GM18861 (cell line): ENCODE data around the gene DENND5A.

Source experiments
- ATAC-seq: cut with Tn5 transposase; IDR thresholded peaks from one replicate; pipeline ENCODE4 v1.9.1; 2021; ENCODE audit not compliant: unreplicated experiment

The DENND5A gene

DNA sequence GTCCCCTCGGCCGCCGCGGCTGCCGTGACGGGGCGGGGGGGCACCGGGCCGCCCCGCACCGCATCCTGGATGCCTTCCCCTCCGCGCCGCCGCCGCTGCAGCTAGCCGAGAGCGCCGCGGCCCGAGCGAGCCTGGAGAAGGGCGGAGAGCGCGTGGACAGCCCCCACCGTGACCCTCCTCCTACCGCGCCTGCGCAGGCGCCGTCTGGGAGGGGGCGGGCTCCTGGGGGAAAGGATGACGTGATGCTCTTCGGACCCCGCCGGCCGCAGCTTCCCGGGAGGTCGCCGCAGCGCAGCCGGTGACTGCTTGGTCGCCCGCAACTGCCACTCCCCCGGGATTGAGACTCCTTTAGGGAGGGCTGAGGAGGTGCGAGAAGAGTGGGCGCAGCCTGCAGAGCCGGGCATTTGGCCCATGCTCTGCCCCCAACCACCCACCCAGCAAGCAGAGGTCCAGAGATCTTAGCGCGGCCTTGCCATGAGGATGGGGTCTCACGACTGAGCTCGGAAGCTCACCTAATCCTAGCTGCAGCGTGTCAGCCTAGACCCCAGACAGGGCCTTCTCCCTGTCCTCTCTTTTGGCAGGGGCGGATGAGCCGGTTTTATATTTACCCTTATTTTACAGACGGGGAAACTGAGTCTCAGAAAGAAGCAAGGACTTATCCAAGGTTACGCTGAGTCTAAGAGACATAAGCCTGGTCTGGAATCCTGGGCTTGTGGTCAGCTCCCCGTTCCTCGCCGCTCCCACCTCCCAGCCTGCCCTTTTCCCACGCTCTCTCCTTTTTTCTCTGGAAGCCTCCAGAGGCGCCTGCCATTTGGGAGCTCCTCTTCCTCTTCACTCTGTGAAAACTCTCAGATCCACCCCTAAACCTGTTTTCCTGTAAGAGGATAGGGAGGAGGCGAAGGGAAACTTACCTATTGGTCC, at the start of gene DENND5A:
DENND5A (minus strand) TSS at position 140 of the 921 bp plus-strand sequence. CDS start 281 bp downstream, outside the sequence.
- ATAC-seq, result peak; percentile 27

GRCh38 chr11:9314291-9315077, 49.3 kb upstream of the DENND5A start, which contains the start of gene TMEM41B:
Gene TMEM41B (minus strand): TSS chr11:9314593. CDS start chr11:9314441, 152 bp downstream.
- peak; percentile 89 for ATAC-seq

- ATAC-seq, result no peak
Measured at GRCh38 chr11:9313648-9314290, 48.6 kb upstream of the DENND5A start.

- ATAC-seq, result no peak
Measured at GRCh38 chr11:9310485-9311090, 45.4 kb upstream of the DENND5A start.

- ATAC-seq, result no peak
Measured at GRCh38 chr11:9304178-9304577, 39.0 kb upstream of the DENND5A start.

DNA sequence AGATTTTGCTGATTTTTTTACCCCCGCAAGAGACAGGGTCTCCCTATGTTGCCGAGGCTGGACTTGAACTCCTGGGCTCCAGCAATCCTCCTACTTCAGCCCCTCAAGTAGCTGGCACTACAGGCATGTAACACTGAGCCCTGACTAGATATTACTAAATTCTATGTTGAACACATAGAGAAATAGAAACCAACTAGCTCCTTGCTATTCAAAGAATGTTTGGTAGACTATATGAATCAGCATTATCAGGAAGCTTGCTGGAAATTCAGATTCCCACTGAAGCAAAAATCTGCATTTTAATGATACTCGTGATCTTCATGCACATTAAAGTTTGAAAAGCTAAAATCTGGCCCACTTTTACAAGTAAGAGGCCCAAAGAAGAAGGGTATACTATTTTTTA, 37.3 kb upstream of the DENND5A start:
- no peak for ATAC-seq

- ATAC-seq, result no peak
Measured at GRCh38 chr11:9301720-9302119, 36.6 kb upstream of the DENND5A start.

GRCh38 chr11:9293646-9294045, 28.5 kb upstream of the DENND5A start:
- no peak for ATAC-seq

DNA sequence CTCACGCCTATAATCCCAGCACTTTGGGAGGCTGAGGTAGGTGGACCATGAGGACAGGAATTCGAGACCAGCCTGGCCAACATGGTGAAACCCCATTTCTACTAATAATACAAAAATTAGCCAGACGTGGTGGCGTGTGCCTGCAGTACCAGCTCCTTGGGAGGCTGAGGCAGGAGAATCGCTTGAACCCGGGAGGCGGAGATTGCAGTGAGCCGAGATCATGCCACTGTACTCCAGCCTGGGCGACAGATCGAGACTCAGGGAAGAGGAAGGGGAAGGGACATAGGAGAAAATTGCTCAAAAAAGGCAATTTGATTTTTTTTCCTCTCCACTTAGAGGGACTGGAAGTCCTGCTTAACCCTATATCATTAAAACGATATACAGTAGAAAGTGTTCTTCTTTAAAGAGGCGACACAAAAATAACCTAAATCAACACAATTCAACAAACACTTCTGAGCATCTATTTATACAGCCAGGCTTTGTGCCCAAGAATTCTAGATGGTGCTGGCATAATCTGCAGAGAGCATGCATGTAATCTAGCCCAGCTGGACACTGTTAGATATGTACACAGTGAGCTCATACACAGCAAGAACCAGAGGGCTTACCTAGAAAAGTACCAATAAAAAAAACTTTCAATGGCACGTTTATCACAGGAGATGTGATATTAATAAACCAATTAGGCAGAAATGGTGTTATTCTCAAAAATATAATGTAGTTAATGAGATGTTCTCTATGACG, 20.9 kb upstream of the DENND5A start:
- ATAC-seq, result no peak

DNA sequence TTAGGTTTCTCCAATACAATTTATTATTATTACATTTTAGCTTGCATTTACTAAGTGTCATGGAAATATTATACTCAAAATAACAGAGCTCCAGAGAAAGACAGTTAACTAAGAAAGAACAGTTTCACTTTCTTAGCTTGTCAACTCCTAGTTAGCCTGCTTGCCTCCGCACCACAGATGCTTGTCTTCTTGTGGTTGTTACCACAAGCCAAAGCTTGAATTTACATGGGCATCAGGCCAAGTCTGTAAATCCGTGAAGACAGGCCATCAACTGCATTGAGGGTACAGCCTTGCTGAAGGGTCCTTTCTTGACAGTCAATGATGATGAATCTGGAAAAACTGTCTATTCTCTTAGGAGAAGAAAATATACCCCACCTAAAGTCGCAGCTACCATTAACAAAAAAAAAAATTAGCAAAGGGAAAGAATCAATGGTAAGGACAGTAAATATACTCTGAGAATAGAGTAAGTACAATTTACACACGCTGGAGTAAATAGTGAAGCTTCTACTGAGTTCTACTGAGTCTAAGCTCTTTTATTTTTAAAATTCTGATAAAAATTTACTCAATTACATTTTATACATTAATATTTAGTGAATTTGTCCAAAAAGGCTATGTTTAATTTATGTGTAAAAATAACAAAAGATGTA, 15.6 kb upstream of the DENND5A start:
- ATAC-seq, result peak; percentile 95

GRCh38 chr11:9277176-9277575, 12.0 kb upstream of the DENND5A start:
- ATAC-seq, result no peak

- ATAC-seq, result no peak
Measured at GRCh38 chr11:9276571-9276970, 11.4 kb upstream of the DENND5A start.

DNA sequence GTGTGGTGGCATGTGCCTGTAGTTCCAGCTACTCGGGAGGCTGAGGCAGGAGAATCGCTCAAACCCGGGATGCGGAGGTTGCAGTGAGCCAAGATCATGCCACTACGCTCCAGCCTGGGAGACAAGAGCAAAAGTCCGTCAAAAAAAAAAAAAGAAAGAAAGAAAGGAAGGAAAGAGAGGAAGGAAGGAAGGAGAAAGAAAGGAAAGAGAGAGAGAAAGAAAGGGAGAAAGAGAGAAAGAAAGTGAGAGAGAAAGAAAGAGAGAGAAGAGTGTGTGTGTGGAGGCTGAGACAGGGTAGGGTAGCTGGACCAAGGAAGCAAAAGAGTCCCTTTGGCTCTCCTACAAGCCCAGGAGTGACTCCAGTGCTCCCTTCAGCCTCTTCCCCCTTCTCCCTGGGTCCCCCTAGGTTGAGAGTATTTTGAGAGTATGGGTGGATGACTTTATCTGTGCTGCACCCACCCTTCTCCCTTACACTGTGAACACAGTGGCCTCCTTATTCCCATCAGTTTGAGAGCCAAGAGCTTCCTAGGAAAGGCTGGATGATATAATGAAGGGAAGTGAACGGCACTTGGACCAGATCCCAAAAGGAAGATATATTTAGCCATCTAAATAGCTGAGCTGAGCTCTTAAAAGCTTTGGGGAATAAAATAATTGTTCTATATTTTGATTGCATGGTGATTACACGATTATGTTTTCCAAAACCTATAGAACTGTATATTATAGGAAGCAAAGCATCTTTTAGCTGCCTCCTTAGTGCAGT, 9.5 kb upstream of the DENND5A start:
- no peak for ATAC-seq

GRCh38 chr11:9273376-9274336, 8.5 kb upstream of the DENND5A start:
- ATAC-seq, result no peak

DNA sequence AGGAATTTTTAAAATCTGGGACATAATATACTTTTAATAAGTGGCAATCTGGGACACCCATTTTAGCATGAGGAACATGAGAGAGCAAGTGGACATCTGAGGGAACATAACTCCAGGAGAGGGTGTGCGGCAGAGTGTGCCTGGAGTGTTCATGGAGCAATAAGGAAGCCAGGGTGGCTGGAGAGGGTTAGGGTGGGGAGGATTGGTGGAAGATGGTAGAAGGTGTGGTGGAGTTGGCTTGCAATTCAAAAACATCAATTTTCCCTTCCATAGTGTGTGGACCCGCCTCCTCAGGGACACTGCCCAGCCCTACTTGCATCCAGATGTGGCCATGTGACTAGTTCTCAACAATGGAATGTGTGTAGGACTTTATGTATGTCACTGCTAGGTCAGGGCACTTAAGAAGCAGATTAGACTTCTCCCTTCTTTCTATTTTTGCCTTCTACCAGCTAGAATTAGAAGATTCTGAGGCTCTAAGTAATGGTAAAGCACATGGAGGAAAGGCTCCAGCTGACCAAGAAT, 4.4 kb upstream of the DENND5A start:
- no peak for ATAC-seq

DNA sequence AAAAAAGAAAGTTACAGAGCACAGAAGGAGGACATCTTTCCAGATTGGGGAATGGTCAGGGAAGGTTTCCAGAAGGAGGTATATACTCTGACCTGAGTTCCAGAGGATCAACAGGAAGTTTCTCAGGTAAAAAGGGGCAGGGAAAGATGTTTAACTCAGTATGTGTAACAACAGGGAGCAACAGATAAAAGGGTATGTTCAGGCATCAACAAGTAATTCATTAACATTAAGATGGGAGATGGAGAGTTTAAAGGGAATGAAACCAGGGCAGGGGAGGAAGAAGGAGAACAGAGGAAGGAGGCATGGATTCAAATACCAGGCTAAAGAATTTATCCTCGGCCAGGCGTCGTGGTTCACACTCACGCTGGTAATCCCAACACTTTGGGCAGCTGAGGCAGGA, 2.5 kb upstream of the DENND5A start:
- no peak for ATAC-seq

- ATAC-seq, result no peak
Measured at GRCh38 chr11:9266926-9267325, 1.8 kb upstream of the DENND5A start.
